ENCODE data around the gene ERGIC3. TPM values are rescaled to one million over a fixed set of nuclear protein-coding genes. Genes with fewer than 3 reads are reported as not detected.

ERGIC3 gene
- total RNA-seq, 2 donors from 2014 or later, result 120 to 136 TPM

GRCh38 chr20:35525639-35526038 is 16.2 kb upstream of the ERGIC3 start:
- Histone ChIP-seq H3K9me3 (no peaks in the 10 kb centered on the region), H3K4me3 (no peak overlapping the region), H3K27ac (no peak overlapping the region), H3K27me3 (no peaks in the 10 kb centered on the region), H3K4me1 (no peaks in the 10 kb centered on the region), H3K36me3 (replicated peaks in 1 of 2; ENCODE audit: insufficient read depth in 1 of 2, low read depth in 2 of 2) (no peaks in the 10 kb centered on the region)
- no peak for DNase-seq
- intact Hi-C loops (cut with DNase I), result no loop called here
- WGBS, 2 donors, result 89 to 92% methylated on average over 1 of the region's 1 CpG
- no peak for TF ChIP-seq POLR2A (IDR thresholded peaks at IDR 0.05)
- TF ChIP-seq CTCF (IDR thresholded peaks at IDR 0.05), result no peak
- ATAC-seq, result no peak

GRCh38 chr20:35527122-35527769 is 14.6 kb upstream of the ERGIC3 start:
- Histone ChIP-seq H3K36me3 (replicated peaks in 1 of 2; ENCODE audit: insufficient read depth in 1 of 2, low read depth in 2 of 2) (no peaks in the 10 kb centered on the region), H3K27me3 (no peaks in the 10 kb centered on the region), H3K9me3 (no peaks in the 10 kb centered on the region), H3K4me1 (no peaks in the 10 kb centered on the region), H3K27ac (no peak overlapping the region), H3K4me3 (no peak overlapping the region)
- intact Hi-C loops (cut with DNase I), result no loop called here
- ATAC-seq (no peak), DNase-seq (no peak)
- 78 to 86% methylated on average over 11 to 12 of the region's 12 CpGs for WGBS, 2 donors
- TF ChIP-seq CTCF (IDR thresholded peaks at IDR 0.05) (no peak), POLR2A (IDR thresholded peaks at IDR 0.05) (no peak)

GRCh38 chr20:35529552-35529951 is 12.3 kb upstream of the ERGIC3 start, which contains the start of gene C20orf173:
TSS of gene C20orf173 (minus strand) at chr20:35529652. CDS start at chr20:35529373, 279 bp downstream.
- DNase-seq, result no peak
- no peaks in the 10 kb centered on the region for H3K27me3 ChIP-seq
- H3K27ac ChIP-seq, result no peak within 1 kb of the TSS
- no peak within 1 kb of the TSS for H3K4me3 ChIP-seq
- intact Hi-C loops (cut with DNase I), result no loop called here
- no peaks in the 10 kb centered on the region for H3K4me1 ChIP-seq
- H3K36me3 ChIP-seq (replicated peaks in 1 of 2; ENCODE audit: insufficient read depth in 1 of 2, low read depth in 2 of 2), result no peaks in the 10 kb centered on the region
- H3K9me3 ChIP-seq, result no peaks in the 10 kb centered on the region
- TF ChIP-seq POLR2A (IDR thresholded peaks at IDR 0.05) (no peak), CTCF (IDR thresholded peaks at IDR 0.05) (no peak)
- ATAC-seq, result no peak
- 80 to 100% methylated on average over 2 of the region's 2 CpGs for WGBS, 2 donors

GRCh38 chr20:35539756-35540212 is 2.1 kb upstream of the ERGIC3 start:
- Histone ChIP-seq H3K36me3 (replicated peaks in 1 of 2; ENCODE audit: insufficient read depth in 1 of 2, low read depth in 2 of 2) (no peaks in the 10 kb centered on the region), H3K9me3 (no peaks in the 10 kb centered on the region), H3K4me1 (peaks cover 15% of the 10 kb centered on the region), H3K27me3 (no peaks in the 10 kb centered on the region), H3K4me3 (no peak overlapping the region), H3K27ac (no peak overlapping the region)
- DNase-seq, result peak; percentile 49 to 65 (median 56)
- WGBS, 2 donors, result 42 to 49% methylated on average over 11 of the region's 11 CpGs
- TF ChIP-seq POLR2A (IDR thresholded peaks at IDR 0.05) (no peak), CTCF (IDR thresholded peaks at IDR 0.05) (no peak)
- intact Hi-C loops (cut with DNase I), result no loop called here
- no peak for ATAC-seq
